GM21447 (cell line): Measurements from ENCODE around the gene PRPF19.

Experiments
- ATAC-seq: cut with Tn5 transposase; IDR thresholded peaks from one replicate; pipeline ENCODE4 v1.9.1; 2021; ENCODE audit not compliant: unreplicated experiment

The PRPF19 gene

DNA sequence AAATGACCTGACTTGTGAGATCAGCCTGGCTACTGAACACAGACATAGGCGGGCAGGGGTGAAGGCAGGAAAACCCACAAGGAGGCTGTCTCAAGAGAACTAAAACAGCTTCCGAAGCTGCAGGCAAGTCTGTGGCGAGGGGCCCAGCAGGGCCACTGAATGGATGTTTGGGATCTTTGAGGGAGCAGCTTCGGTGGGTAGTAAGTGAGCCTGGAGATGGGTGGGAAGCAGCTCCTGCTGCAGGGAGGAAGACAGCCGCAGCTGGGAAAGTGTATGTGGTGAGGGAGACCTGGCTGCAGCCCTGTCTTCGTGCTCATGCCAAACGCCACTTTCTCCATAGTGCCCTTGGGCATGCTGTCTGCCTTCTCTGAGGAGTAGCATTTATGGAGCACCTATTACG is 61.0 kb downstream of the PRPF19 start:
- no peak for ATAC-seq

DNA sequence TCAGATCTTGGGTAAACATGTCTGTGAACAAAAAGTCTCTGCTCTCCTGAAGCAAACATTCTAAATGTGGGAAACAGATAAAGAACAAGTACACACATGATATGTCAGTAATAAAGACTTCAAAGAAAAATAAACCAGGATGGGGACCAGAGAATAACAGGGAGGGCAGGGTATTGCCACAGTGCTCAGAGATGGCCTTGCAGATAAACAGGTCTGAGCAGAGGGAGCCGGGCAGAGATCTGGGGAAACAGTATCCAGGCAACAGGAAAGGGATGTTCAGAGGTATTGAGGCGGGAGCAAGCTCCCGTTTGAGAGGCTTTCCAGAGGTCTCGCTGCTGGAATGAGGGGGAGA is 61.5 kb downstream of the PRPF19 start:
- ATAC-seq = no peak

DNA sequence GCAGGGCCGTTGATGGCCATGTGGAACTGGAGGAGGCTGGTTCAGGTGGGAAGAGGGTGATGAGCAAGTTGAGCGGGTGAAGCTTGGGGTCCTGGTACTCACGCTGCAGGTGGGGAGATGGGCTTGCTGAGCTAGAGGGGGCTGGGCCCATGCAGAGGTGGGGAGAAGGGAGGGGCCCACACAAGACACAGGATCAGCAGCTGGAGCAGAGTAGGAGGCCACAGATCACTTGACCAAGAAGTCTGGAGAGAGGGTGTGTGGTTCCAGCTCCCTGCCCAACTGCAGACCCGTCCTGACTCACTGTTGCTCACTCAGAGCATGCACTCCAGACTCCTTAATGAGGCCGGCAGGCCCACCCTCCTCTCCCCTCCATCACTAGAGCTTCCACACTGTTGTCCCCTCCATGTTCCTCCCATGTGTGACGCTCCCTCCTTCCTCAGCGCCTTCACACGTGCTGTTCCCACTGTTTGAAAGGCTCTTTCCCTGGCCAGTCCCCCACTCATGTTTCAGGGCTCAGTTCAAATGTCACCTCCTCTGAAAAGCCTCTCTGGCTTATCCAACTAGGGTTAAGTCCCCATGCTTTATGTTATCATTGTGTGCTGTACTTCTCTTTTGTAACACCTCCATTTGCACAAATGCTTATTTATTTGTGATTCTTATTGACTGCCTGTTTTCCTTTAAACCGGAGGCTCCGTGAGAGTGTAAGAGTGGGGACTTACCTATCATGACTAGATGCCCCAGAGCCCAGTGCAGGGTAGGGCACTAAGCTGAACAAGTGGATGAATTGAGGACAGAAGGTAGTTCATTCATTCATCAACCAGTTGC is 62.1 kb downstream of the PRPF19 start:
- no peak for ATAC-seq

DNA sequence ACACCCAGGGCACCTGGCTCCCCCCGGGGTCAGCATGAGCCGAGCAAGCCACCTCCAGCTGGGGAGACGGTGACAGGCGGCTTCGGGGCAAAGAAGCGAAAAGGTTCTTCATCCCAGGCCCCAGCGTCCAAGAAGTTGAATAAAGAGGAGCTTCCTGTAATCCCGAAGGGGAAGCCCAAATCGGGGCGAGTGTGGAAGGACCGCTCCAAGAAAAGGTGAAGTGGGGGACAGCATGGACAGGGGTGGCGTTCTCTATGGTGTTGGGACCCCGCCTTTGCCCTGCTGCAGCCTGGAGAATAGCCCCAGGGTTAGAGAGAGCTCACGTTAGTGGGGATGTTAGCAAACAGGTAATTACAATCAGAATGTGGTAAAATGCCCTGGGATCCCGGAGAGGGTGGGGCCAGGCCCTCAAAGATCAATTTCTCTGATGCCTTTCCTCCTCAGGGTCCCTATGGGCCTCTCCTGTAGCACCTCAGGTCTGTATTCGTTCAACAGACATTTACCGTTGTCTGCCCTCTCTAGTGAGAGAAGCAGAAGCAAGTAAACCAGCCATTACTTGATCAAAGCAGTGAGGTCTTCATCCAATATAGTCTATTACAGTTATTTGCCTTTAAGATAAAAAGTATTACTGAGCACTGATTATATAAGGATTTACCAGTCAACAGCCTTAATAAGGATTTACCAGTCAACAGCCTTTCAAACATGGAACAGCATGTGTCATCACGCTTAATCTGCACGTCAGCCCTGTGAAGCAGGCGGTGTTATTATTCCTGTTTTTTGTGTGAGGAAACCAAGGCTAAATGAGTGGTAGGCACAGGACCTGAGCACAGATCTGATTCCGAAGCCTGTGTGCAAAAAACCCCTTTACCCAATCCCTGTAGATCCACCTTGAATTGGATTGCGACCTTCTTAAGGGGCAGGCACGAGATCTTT is 63.5 kb downstream of the PRPF19 start:
- peak; percentile 3 for ATAC-seq

DNA sequence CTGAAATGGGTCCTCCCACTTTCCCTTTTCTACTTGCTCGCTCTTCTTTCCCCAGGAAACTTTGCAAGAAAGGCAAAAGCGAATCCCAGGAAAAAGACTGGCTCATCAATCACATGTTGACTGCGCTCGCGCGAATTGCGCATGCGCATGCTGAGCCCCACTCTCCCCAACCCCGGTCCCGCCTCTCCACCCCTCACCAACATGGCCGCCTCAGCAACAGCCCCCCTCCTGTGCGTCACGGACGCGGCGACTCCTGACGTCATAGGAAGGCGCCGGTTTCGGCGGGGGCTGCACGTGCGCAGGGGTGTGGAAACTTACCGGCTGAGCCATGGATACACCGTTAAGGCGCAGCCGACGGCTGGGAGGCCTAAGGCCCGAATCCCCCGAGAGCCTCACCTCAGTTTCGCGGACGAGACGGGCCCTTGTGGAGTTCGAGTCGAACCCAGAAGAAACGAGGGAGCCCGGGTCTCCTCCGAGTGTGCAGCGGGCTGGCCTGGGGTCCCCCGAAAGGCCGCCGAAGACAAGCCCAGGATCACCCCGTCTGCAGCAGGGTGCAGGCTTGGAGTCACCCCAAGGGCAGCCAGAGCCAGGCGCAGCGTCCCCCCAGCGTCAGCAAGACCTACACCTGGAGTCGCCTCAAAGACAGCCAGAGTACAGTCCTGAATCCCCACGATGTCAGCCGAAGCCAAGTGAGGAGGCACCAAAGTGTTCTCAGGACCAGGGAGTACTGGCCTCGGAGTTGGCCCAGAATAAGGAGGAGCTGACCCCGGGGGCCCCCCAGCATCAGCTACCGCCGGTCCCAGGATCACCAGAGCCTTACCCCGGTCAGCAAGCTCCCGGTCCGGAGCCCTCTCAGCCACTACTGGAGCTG is 64.4 kb downstream of the PRPF19 start, which contains the start of gene CCDC86:
Gene CCDC86, plus strand, starts transcription at position 317 of the 871 bp plus-strand sequence. Its CDS starts 12 bp downstream, at position 329.
- peak; percentile 76 for ATAC-seq
